Adrenal gland (tissue), 5 donors: ENCODE results near the gene MEF2C.

Experiments
- POLR2A ChIP-seq, 2 donors: fragments of 450-650 bp; IDR thresholded peaks; one replicate each; pipeline ENCODE4 v1.6.1; 2017; ENCODE audit warnings: antibody characterized with exemption in 2 of 2, mild to moderate bottlenecking in 2 of 2, moderate library complexity in 1 of 2
- TF ChIP-seq, protein P1 (sequence below), 6 experiments: fragments of 450-650 bp in 4 of 6; fragments of 200-600 bp in 2 of 6; sonication (generic) in 1 of 6; IDR thresholded peaks; 1 replicate in 5 of 6; 2 replicates in 1 of 6; pipeline versions ENCODE4 v1.5.1 to v1.8.0; 2016 to 2021; ENCODE audit warnings: antibody characterized with exemption in 6 of 6, mild to moderate bottlenecking in 2 of 6, moderate library complexity in 1 of 6
- donor health status: DM: no; HTN: no; CAD: no.

GRCh38 chr5:88824141-88824540 lies 58.8 kb downstream of the MEF2C start:
- TF ChIP-seq, protein P1, sequence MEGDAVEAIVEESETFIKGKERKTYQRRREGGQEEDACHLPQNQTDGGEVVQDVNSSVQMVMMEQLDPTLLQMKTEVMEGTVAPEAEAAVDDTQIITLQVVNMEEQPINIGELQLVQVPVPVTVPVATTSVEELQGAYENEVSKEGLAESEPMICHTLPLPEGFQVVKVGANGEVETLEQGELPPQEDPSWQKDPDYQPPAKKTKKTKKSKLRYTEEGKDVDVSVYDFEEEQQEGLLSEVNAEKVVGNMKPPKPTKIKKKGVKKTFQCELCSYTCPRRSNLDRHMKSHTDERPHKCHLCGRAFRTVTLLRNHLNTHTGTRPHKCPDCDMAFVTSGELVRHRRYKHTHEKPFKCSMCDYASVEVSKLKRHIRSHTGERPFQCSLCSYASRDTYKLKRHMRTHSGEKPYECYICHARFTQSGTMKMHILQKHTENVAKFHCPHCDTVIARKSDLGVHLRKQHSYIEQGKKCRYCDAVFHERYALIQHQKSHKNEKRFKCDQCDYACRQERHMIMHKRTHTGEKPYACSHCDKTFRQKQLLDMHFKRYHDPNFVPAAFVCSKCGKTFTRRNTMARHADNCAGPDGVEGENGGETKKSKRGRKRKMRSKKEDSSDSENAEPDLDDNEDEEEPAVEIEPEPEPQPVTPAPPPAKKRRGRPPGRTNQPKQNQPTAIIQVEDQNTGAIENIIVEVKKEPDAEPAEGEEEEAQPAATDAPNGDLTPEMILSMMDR (IDR thresholded peaks at IDR 0.05) = no peak
- TF ChIP-seq POLR2A (IDR thresholded peaks at IDR 0.05) = no peak
